GM10266 (cell line): ENCODE results near the gene UBR1.

Source experiments
- DNase-seq: peaks from one replicate; pipeline ENCODE4 v3.0.0; 2012; ENCODE audit errors: extremely low spot score
- TF ChIP-seq, protein P1 (sequence below): IDR thresholded peaks from 2 replicates; pipeline ENCODE4 v1.5.1; 2012; ENCODE audit warnings: mild to moderate bottlenecking, low read depth; ENCODE audit not compliant: control insufficient read depth, insufficient read depth; ENCODE audit errors: missing control alignments

Gene UBR1

DNA sequence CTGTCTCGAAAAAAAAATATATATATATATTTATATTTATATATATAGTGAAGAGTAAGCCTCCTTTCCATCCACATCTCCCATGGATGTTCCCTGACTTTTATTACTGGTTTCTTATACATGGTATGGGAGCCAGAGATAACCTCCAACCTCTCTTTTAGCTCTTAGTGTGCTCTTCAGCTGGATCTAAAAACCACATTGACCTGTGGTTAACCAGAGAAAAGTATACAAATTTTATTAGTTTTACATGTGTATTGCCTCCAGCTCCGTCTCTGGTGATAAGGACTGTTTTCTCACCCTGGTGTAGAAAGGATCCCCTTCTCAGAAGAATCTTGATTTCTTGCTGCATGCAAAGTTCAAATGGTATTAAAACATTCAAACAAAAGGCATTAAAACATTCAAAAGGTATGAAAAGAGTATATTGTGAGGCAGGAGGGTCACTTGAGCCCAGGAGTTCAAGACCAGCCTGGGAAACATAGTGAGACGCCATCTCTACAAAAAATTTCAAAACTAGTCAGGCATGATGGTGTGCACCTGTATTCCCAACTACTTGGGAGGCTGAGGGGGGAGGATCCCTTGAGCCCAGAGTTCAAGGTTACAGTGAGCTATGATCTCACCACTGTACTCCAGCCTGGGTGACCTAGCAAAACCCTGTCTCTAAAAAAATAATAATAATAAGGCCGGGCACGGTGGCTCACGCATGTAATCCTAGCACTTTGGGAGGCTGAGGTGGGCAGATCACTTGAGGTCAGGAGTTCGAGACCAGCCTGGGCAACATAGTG lies 171.8 kb downstream of the UBR1 start:
- DNase-seq: no peak
- TF ChIP-seq, protein P1, sequence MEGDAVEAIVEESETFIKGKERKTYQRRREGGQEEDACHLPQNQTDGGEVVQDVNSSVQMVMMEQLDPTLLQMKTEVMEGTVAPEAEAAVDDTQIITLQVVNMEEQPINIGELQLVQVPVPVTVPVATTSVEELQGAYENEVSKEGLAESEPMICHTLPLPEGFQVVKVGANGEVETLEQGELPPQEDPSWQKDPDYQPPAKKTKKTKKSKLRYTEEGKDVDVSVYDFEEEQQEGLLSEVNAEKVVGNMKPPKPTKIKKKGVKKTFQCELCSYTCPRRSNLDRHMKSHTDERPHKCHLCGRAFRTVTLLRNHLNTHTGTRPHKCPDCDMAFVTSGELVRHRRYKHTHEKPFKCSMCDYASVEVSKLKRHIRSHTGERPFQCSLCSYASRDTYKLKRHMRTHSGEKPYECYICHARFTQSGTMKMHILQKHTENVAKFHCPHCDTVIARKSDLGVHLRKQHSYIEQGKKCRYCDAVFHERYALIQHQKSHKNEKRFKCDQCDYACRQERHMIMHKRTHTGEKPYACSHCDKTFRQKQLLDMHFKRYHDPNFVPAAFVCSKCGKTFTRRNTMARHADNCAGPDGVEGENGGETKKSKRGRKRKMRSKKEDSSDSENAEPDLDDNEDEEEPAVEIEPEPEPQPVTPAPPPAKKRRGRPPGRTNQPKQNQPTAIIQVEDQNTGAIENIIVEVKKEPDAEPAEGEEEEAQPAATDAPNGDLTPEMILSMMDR: no peak

DNA sequence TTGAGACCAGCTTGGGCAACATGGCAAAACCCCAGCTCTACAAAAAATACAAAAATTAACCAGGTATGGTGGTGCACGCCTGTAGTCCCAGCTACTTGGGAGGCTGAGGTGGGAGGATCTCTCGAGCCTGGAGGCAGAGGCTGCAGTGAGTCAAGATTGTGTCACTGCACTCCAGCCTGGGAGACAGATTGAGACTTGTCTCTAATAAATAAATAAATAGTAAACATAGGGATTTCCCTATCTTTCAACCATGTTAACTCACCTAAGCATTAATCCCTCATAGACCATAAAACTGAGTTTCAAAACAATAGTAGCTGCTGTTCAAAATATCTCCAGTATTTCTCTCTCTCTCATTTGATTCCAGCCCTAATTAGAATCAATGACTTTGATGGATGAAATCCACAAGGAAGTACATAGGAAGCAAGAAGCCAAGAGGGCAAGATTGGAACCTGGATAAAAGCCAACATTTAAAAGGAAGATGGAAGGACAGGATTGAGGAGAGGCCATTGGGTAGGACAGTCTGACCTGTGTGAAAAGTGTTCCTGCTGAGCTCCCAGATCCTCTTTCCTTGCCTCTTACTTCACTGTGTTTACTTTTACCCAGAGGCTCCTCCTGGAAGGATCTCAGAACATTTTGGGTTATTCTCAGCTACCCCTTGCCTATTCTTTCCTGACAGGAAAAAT lies 172.9 kb downstream of the UBR1 start:
- no peak for DNase-seq
- TF ChIP-seq, protein P1: no peak

DNA sequence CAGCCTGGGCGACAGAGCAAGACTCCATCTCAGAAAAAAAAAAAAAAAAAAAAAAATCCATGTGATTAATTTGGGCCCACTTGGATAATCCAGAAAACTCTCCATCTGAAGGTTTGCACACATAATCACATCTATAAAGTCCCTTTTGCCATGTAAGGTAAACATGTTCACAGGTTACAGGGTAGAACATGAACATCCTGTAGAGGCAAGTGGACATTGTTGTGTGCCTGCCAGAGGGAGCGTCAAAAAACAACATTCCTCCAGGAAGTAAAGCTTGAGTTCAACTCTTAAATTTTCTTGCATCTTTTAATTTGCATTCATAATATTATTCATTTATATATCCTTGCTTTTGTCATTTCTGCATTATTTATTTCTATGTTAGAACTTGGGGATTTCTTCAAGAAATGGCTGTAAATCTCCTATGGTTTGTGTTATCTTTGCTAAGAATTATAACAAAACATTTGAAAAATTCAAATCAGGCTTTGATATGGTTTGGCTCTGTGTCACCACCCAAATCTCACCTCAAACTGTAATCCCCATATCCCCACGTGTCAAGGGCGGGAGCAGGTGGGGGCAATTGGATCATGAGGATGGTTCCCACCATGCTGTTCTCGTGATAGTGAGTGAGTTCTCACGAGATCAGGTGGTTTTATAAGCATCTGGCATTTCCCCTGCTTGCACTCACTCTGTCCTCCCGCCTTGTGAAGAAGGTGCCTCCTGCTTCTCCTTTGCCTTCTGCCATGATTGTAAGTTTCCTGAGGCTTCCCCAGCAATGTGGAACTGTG lies 173.9 kb downstream of the UBR1 start:
- TF ChIP-seq, protein P1: no peak
- DNase-seq: no peak

DNA sequence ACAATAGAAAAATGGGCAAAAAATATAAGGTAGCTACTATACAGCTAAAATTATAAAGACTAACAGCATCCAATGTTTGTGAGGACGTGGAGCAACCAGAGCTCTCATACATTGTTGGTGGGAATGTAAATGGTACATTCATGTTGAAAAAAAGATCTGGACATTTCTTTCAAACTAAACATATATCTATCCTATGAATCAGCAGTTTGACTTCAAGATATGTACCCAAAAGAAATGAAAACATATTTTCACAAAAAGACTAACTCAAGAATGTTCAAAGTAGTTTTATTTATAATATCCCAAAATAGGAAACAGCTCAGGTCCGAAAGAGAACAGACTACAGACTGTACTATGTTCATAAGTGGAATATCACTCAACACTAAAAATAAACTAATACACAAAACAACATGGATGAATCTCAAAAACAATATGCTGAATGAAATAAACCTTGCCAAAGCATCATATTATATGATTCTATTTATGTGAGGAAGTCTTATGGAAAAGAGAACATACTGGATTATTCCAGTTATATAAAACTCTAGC lies 176.5 kb downstream of the UBR1 start:
- TF ChIP-seq, protein P1: no peak
- no peak for DNase-seq

DNA sequence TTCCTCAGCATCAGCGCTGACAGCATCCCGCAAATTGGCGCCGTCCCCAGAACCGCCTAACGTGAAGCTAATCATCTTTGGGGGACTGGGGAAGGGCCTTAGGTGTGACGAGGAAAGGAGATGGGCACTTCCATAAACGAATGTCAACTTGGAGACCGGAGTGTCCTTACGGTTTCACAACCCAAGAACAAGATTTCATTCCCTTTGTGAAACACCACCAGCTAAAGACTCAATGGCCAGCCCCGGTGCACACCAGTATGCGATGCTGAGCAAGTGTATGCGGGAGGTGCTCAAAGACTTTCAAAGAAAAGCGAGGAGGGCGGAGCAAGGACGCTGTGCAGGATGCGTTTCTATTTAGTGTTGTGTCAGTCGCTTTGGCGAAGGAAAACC lies 184.5 kb downstream of the UBR1 start:
- TF ChIP-seq, protein P1: no peak
- no peak for DNase-seq

DNA sequence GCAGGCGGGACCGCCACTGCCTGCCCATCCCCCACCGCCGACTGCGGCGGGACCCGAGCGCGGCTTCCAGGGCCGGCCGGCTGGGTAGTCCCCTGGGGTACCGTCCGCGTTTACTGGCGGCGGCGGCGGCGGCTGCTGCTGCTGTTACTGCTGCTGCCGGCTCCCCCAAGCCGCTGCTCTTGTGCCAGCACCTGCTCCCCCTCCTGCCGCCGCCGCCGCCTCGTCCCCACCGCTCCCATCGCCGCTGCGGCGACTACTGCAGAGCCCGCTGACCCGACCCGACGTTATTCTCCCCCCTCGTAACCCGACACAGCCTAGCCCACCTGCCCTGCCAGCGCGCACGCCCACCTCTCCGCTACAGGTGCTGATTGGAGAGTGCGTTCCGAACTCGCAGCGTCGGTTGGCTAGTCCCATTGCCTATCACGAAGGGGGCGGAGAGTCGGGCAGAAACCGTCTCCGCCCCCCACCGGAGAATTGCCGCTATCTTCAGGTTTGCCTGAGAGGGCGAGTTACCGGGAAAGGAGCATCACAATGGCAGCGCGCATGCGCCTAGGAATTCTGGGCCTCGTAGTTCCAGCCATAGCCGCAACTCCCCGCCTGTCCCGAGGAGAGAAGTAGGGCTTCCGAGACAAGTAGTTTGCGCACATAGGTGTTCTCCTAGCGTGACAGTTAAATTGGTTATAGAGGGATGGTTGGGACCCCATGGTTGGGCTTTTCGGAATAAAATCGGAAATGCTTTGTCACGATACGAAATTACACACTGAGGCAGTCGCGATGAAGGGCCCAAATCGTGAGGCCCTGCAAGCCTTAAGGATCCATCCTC lies 185.1 kb downstream of the UBR1 start, which contains the start of gene TTBK2:
Gene TTBK2, minus strand, starts transcription at position 260 of the 823 bp plus-strand sequence. CDS start 42,161 bp downstream, outside the sequence.
- TF ChIP-seq, protein P1: no peak
- peak; percentile 94 for DNase-seq
